SW 1271 (cell line): ENCODE data around the gene CDK15.

Experiments
- DNase-seq, 2 experiments: peaks; one replicate each; lab custom pipeline; 2025; lab: John Stamatoyannopoulos, UW

The CDK15 gene

DNA sequence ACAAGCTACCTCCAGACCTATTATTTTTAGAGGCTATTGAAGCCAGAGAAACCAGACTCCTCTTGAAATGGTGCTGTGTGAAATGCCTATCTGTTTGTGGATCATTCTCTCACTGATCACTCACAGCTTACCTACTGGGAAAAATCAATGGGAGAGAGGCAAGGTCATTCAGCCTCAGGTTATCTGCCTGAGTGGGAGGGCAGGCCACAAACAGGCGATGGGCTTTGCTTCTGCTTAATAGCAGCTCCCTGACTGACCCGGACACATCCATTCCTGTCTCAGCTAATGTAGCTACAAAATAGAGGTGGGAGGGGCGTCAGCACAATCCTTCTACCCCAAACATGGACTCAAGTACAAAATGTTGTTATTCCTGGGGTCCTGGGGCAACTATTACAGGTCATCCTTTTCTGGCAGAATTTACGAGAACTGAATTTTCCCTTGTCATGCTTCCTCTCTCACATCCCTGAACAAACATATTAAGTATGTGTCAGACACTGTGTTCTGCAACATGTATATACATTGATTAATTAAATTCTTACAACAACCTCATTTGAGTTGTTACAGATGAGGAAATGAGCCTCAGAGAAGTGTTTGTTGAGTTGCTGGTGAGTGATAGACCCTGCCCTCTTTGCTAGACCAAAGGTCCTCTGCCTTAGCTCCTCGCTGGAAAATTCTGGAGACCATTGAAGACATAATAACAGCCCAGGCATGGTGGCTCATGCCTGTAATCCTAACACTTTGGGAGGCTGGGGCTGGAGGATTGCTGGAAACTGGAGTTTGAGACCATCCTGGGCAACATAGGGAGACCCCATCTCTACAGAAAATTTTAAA, 60.5 kb downstream of the CDK15 start:
- no peak for DNase-seq

DNA sequence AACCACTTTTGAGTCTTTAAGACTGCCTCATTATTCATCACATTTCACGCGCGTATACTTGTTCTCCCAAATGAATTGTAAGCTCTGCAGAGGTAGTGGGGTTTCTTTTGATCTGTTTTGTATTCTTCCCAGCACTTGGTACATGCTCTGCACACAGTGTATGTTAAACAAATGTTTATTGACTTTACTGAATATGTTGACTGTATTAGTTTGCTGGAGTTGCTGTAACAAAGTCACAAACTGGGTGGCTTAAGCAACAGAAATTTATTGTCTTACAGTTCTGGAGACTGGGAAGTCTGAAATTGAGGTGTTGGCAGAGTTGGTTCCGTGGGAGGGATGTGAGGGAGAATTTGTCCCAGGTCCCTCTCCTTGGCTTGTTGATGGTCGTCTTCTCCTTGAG, 65.1 kb downstream of the CDK15 start:
- DNase-seq, result no peak

DNA sequence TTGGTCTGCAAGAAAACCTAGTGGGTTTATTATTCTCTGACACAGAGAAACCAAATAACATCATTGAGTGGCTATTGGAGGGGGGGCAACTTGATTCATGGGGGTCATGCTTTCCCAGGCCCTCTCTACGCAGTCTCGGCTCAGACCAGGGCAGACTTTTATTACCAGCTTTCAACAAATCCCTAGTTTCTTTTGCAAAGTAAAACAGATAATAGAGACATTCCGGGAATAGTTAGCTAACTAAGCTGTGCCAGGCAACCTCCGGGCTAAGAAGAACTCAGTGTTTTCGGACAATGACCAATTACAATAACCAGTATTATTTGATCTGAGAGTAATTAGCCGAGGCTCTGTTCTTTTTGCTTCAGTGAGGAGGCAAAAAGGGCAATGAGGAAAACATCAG, 66.3 kb downstream of the CDK15 start:
- no peak for DNase-seq

DNA sequence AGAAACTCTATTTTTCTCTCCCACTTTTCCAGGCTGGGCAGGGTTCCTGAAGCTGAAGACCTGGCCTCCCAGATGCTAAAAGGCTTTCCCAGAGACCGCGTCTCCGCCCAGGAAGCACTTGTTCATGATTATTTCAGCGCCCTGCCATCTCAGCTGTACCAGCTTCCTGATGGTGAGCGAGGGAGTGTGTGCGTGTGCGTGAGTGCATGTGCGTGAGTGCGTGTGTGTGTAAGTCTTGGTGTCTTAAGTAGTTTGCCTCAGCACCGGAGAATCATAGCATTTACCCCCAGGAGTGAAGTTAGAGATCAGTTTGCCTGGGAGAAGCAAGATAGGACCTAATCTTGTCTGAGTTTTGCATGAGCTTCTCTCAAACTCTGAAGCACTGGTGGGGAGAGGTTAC, 73.7 kb downstream of the CDK15 start:
- DNase-seq, result no peak

DNA sequence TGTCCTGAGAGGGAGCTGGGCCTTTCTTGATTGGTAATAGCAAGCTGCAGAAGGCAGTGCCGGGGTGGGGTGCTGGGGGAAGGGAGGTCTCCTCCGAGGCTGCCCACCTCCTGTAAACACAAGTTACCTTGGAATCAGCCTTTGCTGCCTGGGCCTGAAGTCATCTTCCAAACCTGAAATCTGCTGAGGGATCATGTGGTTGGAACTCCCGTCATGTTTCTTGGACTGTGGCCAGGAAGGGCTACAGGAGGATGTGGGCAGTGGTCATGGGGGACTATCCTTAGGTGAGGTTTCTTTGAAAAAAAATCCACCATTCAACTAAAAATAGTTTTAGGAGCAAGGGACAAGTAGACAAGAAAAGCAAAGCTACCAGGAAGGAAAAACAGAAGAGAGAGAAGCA, 74.2 kb downstream of the CDK15 start:
- DNase-seq, result no peak

DNA sequence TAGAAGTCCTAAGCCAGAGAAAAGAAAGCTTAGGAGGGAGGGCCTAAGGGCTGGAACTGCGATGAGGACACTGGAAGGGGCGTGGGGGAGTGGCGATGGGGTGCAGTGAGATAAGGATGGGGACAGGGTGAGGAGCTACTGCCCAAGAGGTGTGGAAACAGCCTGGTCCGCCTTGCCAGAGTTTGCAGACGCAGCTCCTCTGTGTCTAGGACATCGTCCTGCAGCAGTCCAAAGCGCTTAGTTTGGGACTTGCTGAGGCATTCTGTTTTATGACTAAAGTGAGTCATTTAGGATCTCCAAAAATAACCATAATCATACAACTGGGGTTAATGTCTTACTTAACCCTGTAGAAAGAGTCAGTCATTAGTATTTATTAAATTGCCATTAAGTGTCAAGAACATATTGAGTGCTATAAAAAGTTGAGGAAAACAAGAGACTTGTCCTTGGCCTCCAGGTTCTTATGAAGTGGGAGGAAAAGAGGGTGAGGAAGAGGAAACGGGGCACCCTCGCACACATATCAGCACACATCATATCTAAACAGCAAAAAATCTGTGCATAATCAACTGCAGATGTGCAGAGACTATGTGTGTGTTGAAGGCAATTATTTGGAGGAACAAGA, 74.8 kb downstream of the CDK15 start:
- no peak for DNase-seq

DNA sequence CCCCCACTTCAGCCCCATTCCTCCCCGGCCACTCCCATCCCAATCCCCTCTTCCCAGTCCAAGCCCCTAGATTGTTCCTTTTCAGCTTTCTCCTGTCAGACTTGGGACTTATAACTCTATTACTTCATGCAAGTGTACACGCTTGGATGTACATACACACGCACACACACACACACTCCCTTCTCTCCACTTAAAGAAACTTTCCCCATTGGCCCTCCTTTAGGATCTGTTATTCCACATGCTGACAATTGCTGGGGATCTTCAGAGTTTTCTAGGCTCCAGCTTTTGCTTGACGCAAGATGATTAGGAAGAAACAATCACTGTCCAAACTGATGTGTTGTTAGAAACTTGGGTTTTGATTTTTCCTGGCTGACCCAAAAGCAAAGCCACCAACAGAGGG, 75.4 kb downstream of the CDK15 start:
- DNase-seq, result no peak

- DNase-seq, result no peak
Observed at GRCh38 chr2:201882353-201883090, 76.2 kb downstream of the CDK15 start.

DNA sequence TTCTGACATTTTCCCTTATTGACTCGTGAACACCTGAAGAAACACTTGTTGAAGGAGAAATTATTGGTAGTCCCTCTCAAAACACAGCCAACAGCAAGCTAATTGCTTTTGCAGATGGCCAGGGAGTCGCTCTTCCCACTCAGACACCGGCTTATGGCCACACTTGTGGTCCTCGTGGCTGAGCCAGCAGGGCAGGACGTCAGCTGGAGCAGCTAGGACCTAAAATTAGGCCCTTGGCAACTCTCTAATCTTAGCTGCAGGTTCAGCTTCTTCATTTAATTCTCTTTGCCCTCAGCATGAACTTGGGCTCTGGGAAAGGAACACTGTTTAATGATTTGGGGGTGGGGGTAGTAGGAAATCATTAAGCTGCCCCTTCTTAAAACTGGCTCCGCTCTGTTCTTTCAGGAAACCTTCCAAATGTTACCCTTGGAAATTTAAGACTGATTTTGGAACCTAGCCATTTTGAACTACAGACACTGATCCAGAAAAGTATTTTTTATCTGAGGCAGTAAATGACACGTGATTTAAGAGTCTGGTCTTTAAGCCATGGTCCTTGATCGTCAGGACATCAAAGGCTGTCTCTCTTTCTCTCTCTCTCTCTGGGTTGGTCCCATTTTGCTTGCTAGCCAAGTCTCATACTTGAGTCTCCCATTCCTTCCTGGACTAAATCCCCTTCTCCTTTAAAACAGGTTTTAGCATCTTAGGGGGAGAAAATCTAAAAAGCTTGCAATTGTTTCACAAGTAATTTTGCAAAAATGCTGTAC, 77.5 kb downstream of the CDK15 start:
- DNase-seq, result no peak

- no peak for DNase-seq
Observed at GRCh38 chr2:201886504-201886903, 80.2 kb downstream of the CDK15 start.

DNA sequence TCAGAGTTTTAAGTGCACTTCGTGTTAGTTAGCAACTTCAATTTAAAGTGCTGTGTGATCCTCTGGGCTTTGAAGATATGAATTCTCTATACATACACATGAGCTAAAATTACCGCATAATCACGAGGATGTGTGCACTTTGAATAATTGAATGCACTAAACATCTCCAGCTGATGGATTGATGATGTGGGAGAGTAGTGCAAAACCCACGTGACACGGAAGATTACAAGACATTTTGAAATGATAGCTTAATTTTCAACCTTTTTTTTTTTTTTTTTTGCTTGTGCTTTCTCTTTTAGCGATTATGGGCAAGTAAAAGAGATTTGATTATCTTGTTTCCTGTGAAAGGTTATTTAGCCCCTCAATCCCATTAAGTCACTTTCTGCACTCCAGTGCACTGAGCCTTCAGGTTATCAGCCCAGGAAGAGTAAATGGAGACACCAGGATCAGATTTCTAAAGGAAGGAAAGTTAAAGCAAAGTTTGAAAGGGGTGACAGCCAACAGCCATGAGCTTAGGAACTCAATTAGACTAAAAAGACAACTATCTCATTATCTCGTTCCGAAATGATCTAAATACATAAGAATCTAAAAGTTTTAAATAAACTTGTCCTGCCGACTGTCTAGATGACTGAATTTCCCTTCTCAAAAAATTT, 81.6 kb downstream of the CDK15 start:
- no peak for DNase-seq

GRCh38 chr2:201888426-201888800, 82.1 kb downstream of the CDK15 start:
- no peak for DNase-seq

DNA sequence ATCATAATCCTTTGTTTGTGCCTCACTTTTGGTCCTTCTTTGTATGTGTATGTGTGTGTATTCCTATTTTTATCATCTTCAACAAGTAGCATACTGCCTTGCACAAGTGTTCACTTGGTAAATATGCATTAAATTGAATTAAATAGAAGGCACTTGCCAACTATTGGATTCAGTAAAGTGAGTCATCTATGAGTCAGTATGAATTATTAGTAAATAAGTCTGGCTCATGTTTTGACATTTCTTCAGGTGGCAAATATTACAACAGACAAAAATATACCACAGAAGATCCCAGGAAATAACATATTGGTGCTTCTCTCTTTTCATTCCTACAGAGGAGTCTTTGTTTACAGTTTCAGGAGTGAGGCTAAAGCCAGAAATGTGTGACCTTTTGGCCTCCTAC, 84.1 kb downstream of the CDK15 start:
- no peak for DNase-seq

GRCh38 chr2:201891676-201892075, 85.3 kb downstream of the CDK15 start:
- DNase-seq, result no peak

- no peak for DNase-seq
Observed at GRCh38 chr2:201892516-201892915, 86.2 kb downstream of the CDK15 start.

DNA sequence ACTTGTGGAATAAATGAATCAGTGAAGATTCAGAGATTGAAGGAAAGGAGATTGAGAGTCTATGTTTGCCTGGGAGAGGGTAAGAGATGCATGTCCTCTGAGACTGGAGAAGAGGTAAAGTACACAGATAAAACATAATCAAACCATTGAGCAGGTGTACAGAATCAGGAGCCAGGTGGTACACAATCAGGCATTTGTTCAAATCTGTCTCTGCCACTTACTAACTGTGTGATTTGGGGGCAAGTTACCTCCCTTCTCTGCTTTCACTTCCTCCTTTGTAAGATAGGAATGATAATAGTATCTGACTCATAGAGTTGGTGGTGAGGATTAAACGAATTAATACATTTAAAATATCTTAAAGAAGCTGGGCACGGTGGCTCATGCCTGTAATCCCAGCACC, 94.0 kb downstream of the CDK15 start:
- no peak for DNase-seq

DNA sequence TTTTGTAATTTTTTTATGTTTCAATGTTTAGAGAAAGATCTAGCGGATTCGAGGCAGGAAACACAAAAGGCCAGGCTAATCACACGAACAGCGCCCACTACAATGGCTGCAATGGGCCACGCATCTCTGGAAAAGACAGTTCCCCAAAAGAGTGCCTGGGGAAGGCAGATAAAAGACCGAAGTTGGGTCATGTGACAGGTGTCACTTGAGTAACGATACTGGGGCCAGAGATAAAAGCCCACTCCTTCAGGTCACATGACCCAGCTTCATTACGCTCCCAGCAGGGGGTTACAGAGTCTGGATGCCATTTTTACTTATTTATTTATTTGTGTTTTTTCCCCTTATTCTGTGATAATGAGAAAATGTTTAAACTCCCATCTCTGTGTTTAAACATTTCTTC, 95.4 kb downstream of the CDK15 start:
- no peak for DNase-seq

DNA sequence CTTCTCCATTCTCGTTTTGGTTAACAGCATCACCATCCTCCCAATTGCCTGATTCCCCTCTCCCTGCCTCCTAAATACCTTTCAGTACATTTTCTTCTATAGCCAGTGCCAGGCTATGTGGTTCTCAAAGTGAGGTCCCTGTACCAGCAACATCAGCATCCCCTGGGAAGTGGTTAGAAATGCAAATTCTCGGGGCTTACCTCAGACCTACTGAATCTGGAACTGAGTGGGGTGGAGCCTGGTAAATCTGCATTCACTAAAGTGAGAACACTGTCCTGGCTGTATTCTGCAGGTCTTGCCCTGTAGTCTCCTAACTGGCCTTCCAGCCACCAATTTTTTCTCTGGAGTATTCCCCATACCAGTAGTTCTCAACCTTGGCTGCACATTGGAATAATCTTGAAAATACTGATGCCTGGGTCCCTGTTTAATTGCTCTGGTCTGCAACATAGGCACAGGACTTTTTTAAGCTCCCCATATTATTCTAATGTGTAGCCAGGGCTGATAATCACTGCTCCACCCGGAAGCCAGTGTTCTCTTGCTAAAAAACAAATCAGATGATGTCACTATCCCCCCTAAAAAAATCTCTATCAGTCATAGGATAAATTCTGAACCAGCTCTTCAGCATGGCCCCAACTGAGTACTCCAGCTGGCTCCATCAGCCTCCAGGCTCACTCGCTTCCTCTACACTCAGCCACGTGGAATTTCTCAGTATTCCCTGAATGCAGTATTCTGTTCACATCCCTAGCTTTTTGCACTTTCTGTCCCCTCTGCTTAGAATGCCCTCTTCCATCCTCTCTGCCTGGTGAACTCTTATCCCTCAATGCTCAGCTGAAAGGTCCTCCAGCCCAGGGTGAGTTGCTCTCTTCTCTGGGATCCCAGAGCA, 98.4 kb downstream of the CDK15 start:
- no peak for DNase-seq

DNA sequence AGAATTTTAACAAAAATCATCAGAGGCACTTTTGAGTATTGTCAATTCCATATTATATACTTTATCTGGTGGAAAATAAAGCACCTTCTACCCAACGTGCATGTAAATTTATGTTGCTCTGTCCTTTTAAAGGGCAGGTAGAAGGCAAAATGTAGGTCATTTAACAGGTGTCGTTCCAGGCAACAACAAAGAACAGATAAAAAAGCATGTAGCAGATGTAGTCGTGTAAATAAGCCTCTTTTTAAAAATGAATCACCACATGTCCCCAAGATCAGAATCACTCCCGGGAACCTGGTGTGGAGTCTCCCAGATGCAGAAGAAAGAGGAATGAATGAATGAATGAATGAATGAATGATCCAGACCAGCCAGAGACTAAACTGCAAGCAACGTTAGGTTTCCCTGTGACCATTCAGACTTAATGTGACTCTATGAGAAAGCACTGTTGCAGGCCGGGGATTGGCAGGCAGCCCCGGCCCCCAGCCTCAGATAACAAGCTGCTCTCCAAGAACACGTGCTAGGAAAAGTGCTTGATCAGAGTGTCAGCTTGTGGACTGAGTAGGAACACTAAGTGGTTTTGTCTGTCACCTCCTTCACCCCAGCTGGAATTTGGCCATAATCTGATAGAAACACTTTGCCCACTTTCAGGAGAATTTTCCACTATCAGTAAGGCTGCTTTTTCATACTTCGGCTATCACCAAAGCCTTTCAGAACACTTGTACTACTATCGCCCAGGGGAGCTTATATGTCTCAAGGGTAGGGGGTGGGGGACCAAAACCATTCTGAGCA, 100.6 kb downstream of the CDK15 start:
- no peak for DNase-seq

DNA sequence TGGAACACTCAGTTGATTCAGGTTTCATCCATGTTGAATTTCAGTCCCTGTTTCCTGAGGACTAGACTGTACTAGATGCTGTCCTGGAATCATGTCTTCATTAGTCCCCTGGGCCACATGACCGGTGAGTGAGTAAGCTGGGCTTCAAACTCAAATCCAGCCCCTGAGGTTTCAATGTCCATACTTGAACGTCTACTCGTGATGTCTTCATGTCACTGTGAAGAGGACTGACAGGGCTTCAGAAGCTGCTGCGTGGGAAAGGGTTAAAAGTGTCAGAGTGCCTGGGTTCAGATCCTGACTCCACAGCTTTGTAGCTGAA, 101.2 kb downstream of the CDK15 start:
- DNase-seq, result no peak
